ENCODE measurements around the gene B9D1.

DNA sequence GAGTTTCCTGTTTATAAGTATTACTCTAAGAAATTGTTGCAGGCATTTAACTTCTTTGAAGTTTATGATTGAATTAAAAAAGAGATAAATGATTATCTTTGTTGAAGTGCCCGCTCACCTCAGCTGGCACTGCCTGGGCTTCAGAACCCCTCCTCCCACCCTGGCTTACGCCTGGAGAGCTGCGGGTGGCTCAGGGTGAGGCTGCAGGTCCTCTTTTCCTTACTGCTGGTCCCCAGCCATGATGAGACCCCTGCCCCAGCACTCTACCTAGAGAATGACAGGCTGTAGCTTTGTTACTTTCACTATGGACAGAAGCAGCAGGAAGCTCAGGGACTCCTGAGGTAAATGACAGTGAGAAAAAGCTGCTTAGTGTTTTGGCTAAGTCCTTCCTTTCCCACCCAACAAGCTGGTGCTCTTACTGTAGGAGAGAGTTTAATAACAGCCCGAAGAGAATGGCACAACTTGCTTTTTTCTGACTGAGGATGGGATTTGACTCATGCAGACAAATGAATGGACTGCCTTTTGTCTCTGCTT, 63.2 kb downstream of the B9D1 start:
- no peak for TF ChIP-seq ZNF274 (IDR thresholded peaks at IDR 0.05; ENCODE audit: low read depth, low read length)
- TF ChIP-seq POLR2AphosphoS5 (IDR thresholded peaks at IDR 0.05; ENCODE audit: low read depth, low read length) = no peak
- no peak for TF ChIP-seq CEBPB (IDR thresholded peaks at IDR 0.05; ENCODE audit: low read depth)
- TF ChIP-seq EZH2phosphoT487 (IDR thresholded peaks at IDR 0.05; ENCODE audit: borderline replicate concordance) = no peak
- no peak for TF ChIP-seq SRF (IDR thresholded peaks at IDR 0.05; ENCODE audit: low read depth)
- TF ChIP-seq EGR1 (IDR thresholded peaks at IDR 0.05; ENCODE audit: low read depth) = no peak
- TF ChIP-seq, protein P1, sequence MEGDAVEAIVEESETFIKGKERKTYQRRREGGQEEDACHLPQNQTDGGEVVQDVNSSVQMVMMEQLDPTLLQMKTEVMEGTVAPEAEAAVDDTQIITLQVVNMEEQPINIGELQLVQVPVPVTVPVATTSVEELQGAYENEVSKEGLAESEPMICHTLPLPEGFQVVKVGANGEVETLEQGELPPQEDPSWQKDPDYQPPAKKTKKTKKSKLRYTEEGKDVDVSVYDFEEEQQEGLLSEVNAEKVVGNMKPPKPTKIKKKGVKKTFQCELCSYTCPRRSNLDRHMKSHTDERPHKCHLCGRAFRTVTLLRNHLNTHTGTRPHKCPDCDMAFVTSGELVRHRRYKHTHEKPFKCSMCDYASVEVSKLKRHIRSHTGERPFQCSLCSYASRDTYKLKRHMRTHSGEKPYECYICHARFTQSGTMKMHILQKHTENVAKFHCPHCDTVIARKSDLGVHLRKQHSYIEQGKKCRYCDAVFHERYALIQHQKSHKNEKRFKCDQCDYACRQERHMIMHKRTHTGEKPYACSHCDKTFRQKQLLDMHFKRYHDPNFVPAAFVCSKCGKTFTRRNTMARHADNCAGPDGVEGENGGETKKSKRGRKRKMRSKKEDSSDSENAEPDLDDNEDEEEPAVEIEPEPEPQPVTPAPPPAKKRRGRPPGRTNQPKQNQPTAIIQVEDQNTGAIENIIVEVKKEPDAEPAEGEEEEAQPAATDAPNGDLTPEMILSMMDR (IDR thresholded peaks at IDR 0.05 in 2 of 3, conservative IDR thresholded peaks at IDR 0.05 in 1 of 3; ENCODE audit: borderline replicate concordance in 1 of 3, insufficient read depth in 1 of 3, low read depth in 2 of 3, low read length in 2 of 3) = no peak
- TF ChIP-seq YY1 (IDR thresholded peaks at IDR 0.05; ENCODE audit: extremely low read depth, insufficient replicate concordance, low read depth, low read length) = no peak
- TF ChIP-seq TCF7L2 (IDR thresholded peaks at IDR 0.05; ENCODE audit: borderline replicate concordance, extremely low read depth, insufficient read depth, insufficient read length) = no peak
- TF ChIP-seq POLR2A (IDR thresholded peaks at IDR 0.05; ENCODE audit: borderline replicate concordance, extremely low read depth, insufficient read depth, insufficient read length) = no peak
- no peak for TF ChIP-seq SIN3A (IDR thresholded peaks at IDR 0.05; ENCODE audit: low read depth)
- no peak for TF ChIP-seq CBX3 (IDR thresholded peaks at IDR 0.05; ENCODE audit: low read depth)

All from HCT116 (cell line).